Neural progenitor cell (in vitro differentiated cells): Measurements from ENCODE around the gene ARHGEF39. TPM values are rescaled to one million over a fixed set of nuclear protein-coding genes. Genes with fewer than 3 reads are reported as not detected.

ENCODE experiments used
- DNase-seq: peaks from one replicate; pipeline ENCODE4 v3.0.0-alpha.2; 2016; ENCODE audit warnings: low spot score
- H2AFZ ChIP-seq: fragments of 200-600 bp; sonication (generic); replicated peaks from 2 replicates; pipeline ENCODE4 v1.6.1; 2016; ENCODE audit warnings: antibody characterized with exemption
- H3F3A ChIP-seq: fragments of 200-600 bp; sonication (generic); 2 replicates; pipeline ENCODE4 v1.6.1; 2016; ENCODE audit warnings: antibody characterized with exemption, low read depth
- H3K27ac ChIP-seq: fragments of 200-600 bp; sonication (generic); 2 replicates; pipeline ENCODE4 v1.5.1; 2016; ENCODE audit warnings: mild to moderate bottlenecking
- H3K27me3 ChIP-seq: fragments of 200-600 bp; sonication (generic); 2 replicates; pipeline ENCODE4 v1.6.1; 2016; ENCODE audit warnings: mild to moderate bottlenecking, moderate library complexity
- H3K36me3 ChIP-seq: fragments of 200-600 bp; sonication (generic); 2 replicates; pipeline ENCODE4 v1.5.1; 2016
- H3K4me1 ChIP-seq: fragments of 200-600 bp; sonication (generic); 2 replicates; pipeline ENCODE4 v1.6.1; 2016; ENCODE audit warnings: mixed run types
- H3K4me2 ChIP-seq: fragments of 200-600 bp; sonication (generic); 2 replicates; pipeline ENCODE4 v1.6.1; 2016
- H3K4me3 ChIP-seq: fragments of 200-600 bp; sonication (generic); 2 replicates; pipeline ENCODE4 v1.5.1; 2016
- H3K79me2 ChIP-seq: fragments of 200-600 bp; sonication (generic); 2 replicates; pipeline ENCODE4 v1.6.1; 2016; ENCODE audit warnings: low read depth
- H3K9ac ChIP-seq: fragments of 200-600 bp; sonication (generic); 2 replicates; pipeline ENCODE4 v1.6.1; 2016
- H3K9me3 ChIP-seq: fragments of 200-600 bp; sonication (generic); 2 replicates; pipeline ENCODE4 v1.5.1; 2016; ENCODE audit warnings: low read depth
- H4K20me1 ChIP-seq: fragments of 200-600 bp; sonication (generic); 2 replicates; pipeline ENCODE4 v1.6.1; 2016; ENCODE audit warnings: low read depth
- H3K27ac Mint-ChIP-seq: 3 replicates; pipeline ENCODE4 v1.8.0; 2021; ENCODE audit warnings: mixed read lengths
- H3K27me3 Mint-ChIP-seq: 2 replicates; pipeline ENCODE4 v1.8.0; 2022; ENCODE audit warnings: low read depth, mild to moderate bottlenecking, inconsistent platforms, moderate library complexity, mixed read lengths; ENCODE audit not compliant: insufficient read depth
- H3K36me3 Mint-ChIP-seq: 3 replicates; pipeline ENCODE4 v1.8.0; 2021; ENCODE audit warnings: mixed read lengths
- H3K4me1 Mint-ChIP-seq: 3 replicates; pipeline ENCODE4 v1.8.0; 2021; ENCODE audit warnings: mixed read lengths
- H3K4me3 Mint-ChIP-seq: 3 replicates; pipeline ENCODE4 v1.8.0; 2021; ENCODE audit warnings: mild to moderate bottlenecking, moderate library complexity, mixed read lengths
- H3K9me3 Mint-ChIP-seq: 3 replicates; pipeline ENCODE4 v1.8.0; 2020; ENCODE audit warnings: mixed read lengths
- CTCF ChIP-seq: fragments of 200-600 bp; sonication (generic); IDR thresholded peaks from 2 replicates; pipeline ENCODE4 v1.5.1; 2017; ENCODE audit warnings: antibody characterized with exemption, mild to moderate bottlenecking
- EZH2 ChIP-seq: fragments of 200-600 bp; sonication (generic); IDR thresholded peaks from 2 replicates; pipeline ENCODE4 v1.6.1; 2017; ENCODE audit warnings: antibody characterized with exemption, mild to moderate bottlenecking, moderate library complexity
- EZH2phosphoT487 ChIP-seq: fragments of 200-600 bp; sonication (generic); IDR thresholded peaks from 2 replicates; pipeline ENCODE4 v1.6.1; 2017; ENCODE audit warnings: antibody characterized with exemption
- total RNA-seq: library from RNA; depleted of rRNA; stranded (reverse); fragments of >200 nt; gene quantifications from 2 replicates; pipeline ENCODE4 v1.2.3, GENCODE V29; 2015; ENCODE audit warnings: low replicate concordance

Gene ARHGEF39
- total RNA-seq, 1 donor from 2014 or later, result 13.2 TPM

DNA sequence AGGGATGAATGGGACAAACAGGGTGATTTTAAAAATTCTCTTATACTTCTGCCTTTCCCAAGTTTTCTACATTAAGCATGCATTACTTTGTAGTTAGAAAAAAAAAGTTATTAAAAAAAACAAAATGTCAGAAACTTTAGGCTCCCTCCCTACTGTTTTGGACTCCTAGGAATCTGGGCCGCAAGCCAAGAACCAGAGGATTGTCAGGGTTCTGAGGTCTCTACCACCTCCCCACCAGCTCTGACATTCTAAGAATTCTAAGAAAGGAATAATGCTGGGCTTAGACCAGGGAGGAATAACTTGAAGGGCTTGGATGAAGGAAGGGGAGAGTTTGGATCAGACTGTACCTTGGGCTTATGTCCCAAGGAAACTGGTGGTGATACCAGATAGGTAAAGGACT lies 1.1 kb upstream of the ARHGEF39 start:
- DNase-seq, result no peak
- H2AFZ ChIP-seq, result no peak overlapping the region
- Mint-ChIP-seq H3K36me3 (peaks cover 10% of the 10 kb centered on the region), H3K27ac (peak overlapping the region; percentile 44), H3K4me3 (peak overlapping the region; percentile 85), H3K9me3 (no peaks in the 10 kb centered on the region), H3K27me3 (peaks cover 9% of the 10 kb centered on the region), H3K4me1 (peaks cover 29% of the 10 kb centered on the region)
- TF ChIP-seq EZH2phosphoT487, result no peak
- TF ChIP-seq CTCF, result no peak
- no peak for TF ChIP-seq EZH2
- H3F3A ChIP-seq, result peaks cover 19% of the 10 kb centered on the region
- H3K36me3 ChIP-seq, result no peaks in the 10 kb centered on the region
- H4K20me1 ChIP-seq, result no peaks in the 10 kb centered on the region
- H3K9me3 ChIP-seq, result no peaks in the 10 kb centered on the region
- peaks cover 14% of the 10 kb centered on the region for H3K4me1 ChIP-seq
- no peak overlapping the region for H3K4me3 ChIP-seq
- H3K79me2 ChIP-seq, result peaks cover 21% of the 10 kb centered on the region
- no peaks in the 10 kb centered on the region for H3K27me3 ChIP-seq
- no peak overlapping the region for H3K27ac ChIP-seq
- no peak overlapping the region for H3K9ac ChIP-seq
- no peak overlapping the region for H3K4me2 ChIP-seq

- no peaks in the 10 kb centered on the region for H3K36me3 ChIP-seq
- H2AFZ ChIP-seq, result no peak overlapping the region
- Mint-ChIP-seq H3K27me3 (peaks cover 9% of the 10 kb centered on the region), H3K9me3 (no peaks in the 10 kb centered on the region), H3K27ac (no peak overlapping the region), H3K4me3 (peak overlapping the region; percentile 85), H3K4me1 (peaks cover 34% of the 10 kb centered on the region), H3K36me3 (peaks cover 16% of the 10 kb centered on the region)
- TF ChIP-seq CTCF (no peak), EZH2phosphoT487 (no peak), EZH2 (no peak)
- peak overlapping the region; percentile 78 for H3K4me3 ChIP-seq
- peaks cover 21% of the 10 kb centered on the region for H3K79me2 ChIP-seq
- H3K9me3 ChIP-seq, result no peaks in the 10 kb centered on the region
- peaks cover 14% of the 10 kb centered on the region for H3K4me1 ChIP-seq
- no peak for DNase-seq
- H3K9ac ChIP-seq, result no peak overlapping the region
- H3K27me3 ChIP-seq, result no peaks in the 10 kb centered on the region
- H3K4me2 ChIP-seq, result peak overlapping the region; percentile 100
- peaks cover 22% of the 10 kb centered on the region for H3F3A ChIP-seq
- H4K20me1 ChIP-seq, result no peaks in the 10 kb centered on the region
- no peak overlapping the region for H3K27ac ChIP-seq
These were observed 450 bp upstream of the ARHGEF39 start for GRCh38 chr9:35665471-35665818.

DNA sequence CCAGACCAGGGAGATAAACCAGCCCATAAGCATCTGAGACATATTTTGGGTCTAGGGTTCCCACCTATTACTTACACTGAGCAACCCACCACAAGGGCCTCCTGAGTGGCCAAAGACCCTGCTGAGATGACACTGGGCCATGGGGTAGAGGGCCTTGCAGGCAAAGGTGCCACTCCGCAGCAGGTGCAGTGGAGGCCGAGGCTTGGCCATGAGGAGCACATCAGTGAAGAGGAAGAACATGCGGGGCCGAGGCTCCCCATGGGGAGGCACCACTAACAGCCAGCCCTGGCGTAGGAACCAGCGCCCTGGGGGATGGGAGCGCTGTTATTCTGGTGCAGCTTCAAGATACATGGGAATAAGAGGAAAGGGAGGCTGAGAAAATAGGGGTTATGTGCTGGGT lies 2.6 kb downstream of the ARHGEF39 start:
- no peak overlapping the region for H2AFZ ChIP-seq
- peaks cover 42% of the 10 kb centered on the region for H3F3A ChIP-seq
- no peak overlapping the region for H3K4me3 ChIP-seq
- no peaks in the 10 kb centered on the region for H3K36me3 ChIP-seq
- peaks cover 29% of the 10 kb centered on the region for H3K36me3 Mint-ChIP-seq
- peaks cover 54% of the 10 kb centered on the region for H3K4me1 Mint-ChIP-seq
- no peaks in the 10 kb centered on the region for H3K9me3 ChIP-seq
- peaks cover 14% of the 10 kb centered on the region for H3K4me1 ChIP-seq
- peak overlapping the region; percentile 14 for H3K4me3 Mint-ChIP-seq
- no peak overlapping the region for H3K4me2 ChIP-seq
- no peaks in the 10 kb centered on the region for H3K27me3 ChIP-seq
- H3K9ac ChIP-seq, result no peak overlapping the region
- H3K27ac ChIP-seq, result no peak overlapping the region
- H3K27me3 Mint-ChIP-seq, result peaks cover 16% of the 10 kb centered on the region
- peaks cover 10% of the 10 kb centered on the region for H4K20me1 ChIP-seq
- peaks cover 3% of the 10 kb centered on the region for H3K9me3 Mint-ChIP-seq
- no peak for TF ChIP-seq CTCF
- no peak for TF ChIP-seq EZH2
- no peak for TF ChIP-seq EZH2phosphoT487
- no peak for DNase-seq
- H3K79me2 ChIP-seq, result peaks cover 28% of the 10 kb centered on the region
- H3K27ac Mint-ChIP-seq, result no peak overlapping the region
